Neural crest cell (in vitro differentiated cells): ENCODE results near the gene NME4. TPM values are rescaled to one million over a fixed set of nuclear protein-coding genes. Genes with fewer than 3 reads are reported as not detected.

ENCODE experiments used
- DNase-seq: peaks from one replicate; pipeline ENCODE4 v3.0.0; 2021; ENCODE audit warnings: low read depth, mixed read lengths, low spot score
- H3K27ac Mint-ChIP-seq: one replicate; pipeline ENCODE4 v1.8.0; 2021; ENCODE audit warnings: mild to moderate bottlenecking, mixed read lengths; ENCODE audit not compliant: unreplicated experiment
- H3K27me3 Mint-ChIP-seq: 2 replicates; pipeline ENCODE4 v1.8.0; 2021; ENCODE audit warnings: low read depth, mild to moderate bottlenecking, mixed read lengths
- H3K36me3 Mint-ChIP-seq: 2 replicates; pipeline ENCODE4 v1.8.0; 2021; ENCODE audit warnings: low read depth, mild to moderate bottlenecking, mixed read lengths
- H3K4me1 Mint-ChIP-seq: 2 replicates; pipeline ENCODE4 v1.8.0; 2021; ENCODE audit warnings: mixed read lengths
- H3K4me3 Mint-ChIP-seq: one replicate; pipeline ENCODE4 v1.8.0; 2021; ENCODE audit warnings: mild to moderate bottlenecking, mixed read lengths
- H3K9me3 Mint-ChIP-seq: 2 replicates; pipeline ENCODE4 v1.8.0; 2021; ENCODE audit warnings: mixed read lengths
- total RNA-seq: library from RNA; stranded (reverse); gene quantifications from 2 replicates; pipeline ENCODE4 v1.2.1, GENCODE V29; 2021
- TF ChIP-seq, protein P1 (sequence below): fragments of 200-600 bp; sonication (generic); conservative IDR thresholded peaks from 2 replicates; pipeline ENCODE4 v1.5.0; 2021; ENCODE audit warnings: antibody characterized with exemption, mild to moderate bottlenecking

NME4 gene
- total RNA-seq, 1 donor from 2014 or later, result 233 TPM

DNA sequence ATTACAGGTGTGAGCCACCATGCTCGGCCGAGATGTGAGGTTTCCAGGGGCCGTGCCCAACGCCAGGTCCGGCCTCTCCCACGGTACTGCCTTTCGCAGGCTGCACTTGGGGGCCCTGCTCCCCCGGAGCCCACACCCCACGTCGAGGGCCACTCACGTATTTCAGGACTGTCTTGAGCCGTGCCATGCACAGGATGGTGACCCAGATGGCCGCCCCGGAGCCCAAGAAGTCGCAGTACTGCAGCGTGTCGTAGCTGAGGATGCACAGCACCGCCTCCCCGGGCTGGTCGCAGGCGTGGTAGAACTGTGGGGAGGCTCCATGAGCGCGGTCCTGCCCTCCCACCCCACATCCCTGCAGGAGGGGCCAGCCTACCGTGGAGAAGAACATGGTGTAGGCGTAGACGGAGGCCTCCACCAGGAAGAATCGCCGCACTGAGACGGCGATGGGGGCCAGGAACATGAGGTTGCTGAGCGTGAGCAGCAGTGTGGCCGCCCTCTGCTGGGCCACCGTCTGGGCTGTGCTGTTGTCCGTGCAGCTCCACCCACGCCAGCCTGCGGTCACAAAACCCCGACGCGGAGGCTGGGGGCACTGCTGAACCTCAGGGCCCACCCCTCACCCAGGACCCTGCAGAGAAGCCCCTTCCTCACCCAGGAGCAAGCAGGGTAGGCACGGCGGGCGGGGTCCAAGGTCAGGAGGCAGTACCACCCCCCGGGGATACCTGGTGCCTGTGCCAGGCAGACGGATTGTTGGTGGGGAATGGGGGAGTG is 23.0 kb upstream of the NME4 start:
- Mint-ChIP-seq H3K9me3 (no peaks in the 10 kb centered on the region), H3K4me3 (no peak overlapping the region), H3K4me1 (peaks cover 9% of the 10 kb centered on the region), H3K27me3 (peaks cover 4% of the 10 kb centered on the region), H3K36me3 (no peaks in the 10 kb centered on the region), H3K27ac (no peak overlapping the region)
- TF ChIP-seq, protein P1, sequence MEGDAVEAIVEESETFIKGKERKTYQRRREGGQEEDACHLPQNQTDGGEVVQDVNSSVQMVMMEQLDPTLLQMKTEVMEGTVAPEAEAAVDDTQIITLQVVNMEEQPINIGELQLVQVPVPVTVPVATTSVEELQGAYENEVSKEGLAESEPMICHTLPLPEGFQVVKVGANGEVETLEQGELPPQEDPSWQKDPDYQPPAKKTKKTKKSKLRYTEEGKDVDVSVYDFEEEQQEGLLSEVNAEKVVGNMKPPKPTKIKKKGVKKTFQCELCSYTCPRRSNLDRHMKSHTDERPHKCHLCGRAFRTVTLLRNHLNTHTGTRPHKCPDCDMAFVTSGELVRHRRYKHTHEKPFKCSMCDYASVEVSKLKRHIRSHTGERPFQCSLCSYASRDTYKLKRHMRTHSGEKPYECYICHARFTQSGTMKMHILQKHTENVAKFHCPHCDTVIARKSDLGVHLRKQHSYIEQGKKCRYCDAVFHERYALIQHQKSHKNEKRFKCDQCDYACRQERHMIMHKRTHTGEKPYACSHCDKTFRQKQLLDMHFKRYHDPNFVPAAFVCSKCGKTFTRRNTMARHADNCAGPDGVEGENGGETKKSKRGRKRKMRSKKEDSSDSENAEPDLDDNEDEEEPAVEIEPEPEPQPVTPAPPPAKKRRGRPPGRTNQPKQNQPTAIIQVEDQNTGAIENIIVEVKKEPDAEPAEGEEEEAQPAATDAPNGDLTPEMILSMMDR, result no peak
- no peak for DNase-seq

DNA sequence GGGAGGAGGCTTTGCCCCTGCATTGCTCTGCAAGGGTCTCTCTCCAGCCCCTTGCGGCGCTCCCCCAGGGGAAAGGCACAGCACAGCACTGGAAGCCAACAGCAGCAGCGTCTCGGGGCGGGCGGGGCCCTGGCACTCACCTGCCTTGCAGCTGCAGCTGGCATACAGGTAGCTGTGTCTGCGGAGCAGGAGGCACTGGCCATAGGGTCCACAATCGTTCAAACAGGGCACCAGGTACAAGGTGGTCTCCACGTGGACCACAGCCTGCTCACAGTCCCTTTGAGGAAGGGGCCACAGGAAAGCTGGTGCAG is 22.4 kb upstream of the NME4 start:
- no peak overlapping the region for H3K27ac Mint-ChIP-seq

DNA sequence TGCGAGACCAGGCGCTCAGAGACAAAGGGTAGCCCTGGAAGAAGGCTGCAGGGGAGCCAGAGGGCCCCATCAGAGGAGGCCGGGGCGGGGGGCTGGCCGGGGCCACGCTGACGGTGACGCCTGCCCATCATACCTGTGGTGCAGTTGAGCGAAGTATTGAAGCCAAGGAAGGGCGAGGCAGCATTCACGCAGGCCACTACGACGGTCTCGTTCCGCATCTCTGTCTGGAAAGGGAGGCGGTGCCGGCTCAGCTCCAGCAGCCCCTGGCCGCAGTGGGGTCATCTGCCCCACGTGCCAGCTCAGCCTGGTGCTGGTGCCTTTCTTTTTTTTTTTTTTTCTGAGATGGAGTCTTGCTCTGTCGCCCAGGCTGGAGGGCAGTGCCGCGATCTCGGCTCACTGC is 21.8 kb upstream of the NME4 start:
- Mint-ChIP-seq H3K27ac (no peak overlapping the region), H3K36me3 (no peaks in the 10 kb centered on the region), H3K9me3 (no peaks in the 10 kb centered on the region), H3K27me3 (peaks cover 4% of the 10 kb centered on the region), H3K4me3 (no peak overlapping the region), H3K4me1 (peaks cover 9% of the 10 kb centered on the region)
- TF ChIP-seq, protein P1, result no peak
- DNase-seq, result no peak

More for the DNA sequence above, 22.4 kb upstream of the NME4 start:
- Mint-ChIP-seq H3K4me3 (no peak overlapping the region), H3K9me3 (no peaks in the 10 kb centered on the region), H3K4me1 (peaks cover 9% of the 10 kb centered on the region), H3K27me3 (peaks cover 4% of the 10 kb centered on the region), H3K36me3 (no peaks in the 10 kb centered on the region)
- TF ChIP-seq, protein P1, result no peak
- no peak for DNase-seq

DNA sequence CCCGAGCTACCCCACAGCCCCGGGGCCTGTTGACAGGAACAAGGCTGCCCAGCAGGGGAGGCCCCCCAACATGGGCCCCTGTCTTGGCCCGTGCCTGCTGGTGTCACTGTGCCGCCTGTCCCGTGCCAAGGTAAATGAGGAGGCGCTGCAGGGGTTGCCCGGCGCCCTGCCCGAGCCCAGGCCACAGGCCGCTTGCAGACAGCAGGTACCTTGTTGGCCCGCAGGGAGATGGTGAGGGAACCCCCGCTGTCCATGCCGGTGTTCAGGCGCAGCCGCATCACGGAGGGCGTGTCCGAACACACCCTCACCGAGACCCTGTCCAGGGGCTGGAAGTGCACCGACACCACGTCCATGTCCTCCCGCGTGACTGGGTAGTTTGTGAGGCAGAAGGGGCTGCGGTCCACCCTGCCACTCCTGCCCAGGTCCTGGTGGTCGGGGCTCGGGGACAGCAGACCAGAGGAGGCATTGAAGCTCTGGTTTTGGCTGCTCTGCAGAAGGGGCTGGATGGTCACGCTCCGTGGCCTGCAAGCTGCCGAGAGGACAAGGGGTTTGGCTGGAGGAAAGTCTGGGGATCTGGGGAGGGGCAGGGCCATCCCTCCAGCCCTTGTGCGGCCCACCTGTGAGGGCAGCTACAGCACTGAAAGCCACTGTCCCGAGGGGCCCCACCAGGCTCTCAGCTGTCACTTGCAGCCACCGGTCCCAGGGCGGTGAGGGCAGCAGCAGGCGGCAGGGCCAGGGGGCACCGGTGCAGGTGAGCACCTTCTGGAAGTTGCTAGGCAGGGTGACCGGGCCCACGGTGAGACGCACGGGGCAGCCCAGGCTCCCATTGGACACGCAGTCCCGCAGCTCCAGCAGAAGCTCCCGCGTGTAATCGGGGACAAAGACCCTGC is 20.8 kb upstream of the NME4 start:
- Mint-ChIP-seq H3K27ac (no peak overlapping the region), H3K4me1 (peaks cover 5% of the 10 kb centered on the region), H3K9me3 (no peaks in the 10 kb centered on the region), H3K27me3 (no peaks in the 10 kb centered on the region), H3K4me3 (no peak overlapping the region), H3K36me3 (no peaks in the 10 kb centered on the region)
- TF ChIP-seq, protein P1, result no peak
- DNase-seq, result no peak

DNA sequence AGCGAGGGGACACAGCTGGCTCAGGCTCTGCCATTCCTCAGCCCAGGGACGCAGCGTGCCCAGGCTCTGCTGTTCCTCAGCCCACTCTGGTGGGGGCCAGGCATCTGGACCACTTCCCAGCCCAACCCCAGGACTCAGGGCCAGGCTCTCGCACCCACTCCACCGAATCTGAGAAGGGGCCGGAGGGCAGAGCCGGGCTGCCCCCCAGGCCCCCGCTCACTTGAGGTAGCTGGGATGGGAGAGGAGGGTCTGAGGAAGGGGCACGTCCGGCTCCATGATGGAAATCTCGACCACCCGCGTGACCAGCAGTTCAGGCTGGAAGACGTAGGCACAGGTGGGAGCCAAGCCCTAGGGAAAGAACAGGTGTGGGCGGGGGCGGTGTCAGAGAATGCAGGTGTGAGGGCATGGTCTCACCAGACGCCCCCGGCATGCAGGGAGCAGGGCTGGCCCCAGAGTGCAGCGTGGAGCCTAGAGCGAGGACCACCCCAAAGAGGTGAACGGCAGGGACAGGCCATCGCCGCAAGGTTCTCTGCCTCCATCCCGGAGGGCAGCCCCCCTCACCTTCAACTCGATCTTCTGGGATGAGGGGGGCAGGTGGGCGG is 20.1 kb upstream of the NME4 start:
- H3K27me3 Mint-ChIP-seq, result no peaks in the 10 kb centered on the region
- DNase-seq, result no peak
- no peaks in the 10 kb centered on the region for H3K36me3 Mint-ChIP-seq
- TF ChIP-seq, protein P1, result no peak
- H3K9me3 Mint-ChIP-seq, result no peaks in the 10 kb centered on the region
- no peak overlapping the region for H3K4me3 Mint-ChIP-seq
- no peak overlapping the region for H3K27ac Mint-ChIP-seq
- H3K4me1 Mint-ChIP-seq, result peaks cover 5% of the 10 kb centered on the region
